Iris pigment epithelial cell (primary cell): ENCODE measurements around the gene ADM5.

Experiments used
- DNase-seq: peaks from one replicate; pipeline ENCODE4 v3.0.0-alpha.2; 2011; ENCODE audit warnings: low read depth

Gene ADM5

GRCh38 chr19:49680421-49681351 is 8.7 kb upstream of the ADM5 start:
- peak; percentile 70 for DNase-seq

- no peak for DNase-seq
Observed at GRCh38 chr19:49681830-49682229, 7.6 kb upstream of the ADM5 start.

GRCh38 chr19:49682274-49682673 is 7.1 kb upstream of the ADM5 start:
- no peak for DNase-seq

- DNase-seq = no peak
Observed at GRCh38 chr19:49683814-49684250, 5.6 kb upstream of the ADM5 start.

GRCh38 chr19:49684251-49684982 is 5.0 kb upstream of the ADM5 start:
- DNase-seq = no peak

GRCh38 chr19:49684983-49685553 is 4.3 kb upstream of the ADM5 start:
- no peak for DNase-seq

GRCh38 chr19:49685845-49686332 is 3.5 kb upstream of the ADM5 start:
- DNase-seq = no peak

GRCh38 chr19:49686503-49687088 is 2.8 kb upstream of the ADM5 start:
- no peak for DNase-seq

- no peak for DNase-seq
Observed at GRCh38 chr19:49687150-49687549, 2.2 kb upstream of the ADM5 start.

GRCh38 chr19:49687566-49688316 is 1.7 kb upstream of the ADM5 start:
- DNase-seq = no peak

GRCh38 chr19:49688531-49689132 is 762 bp upstream of the ADM5 start:
- DNase-seq = no peak

- no peak for DNase-seq
Observed at GRCh38 chr19:49690079-49690655, 773 bp downstream of the ADM5 start.

- peak; percentile 77 for DNase-seq
Observed at GRCh38 chr19:49690656-49691242, 1.4 kb downstream of the ADM5 start, which contains the start of gene CPT1C. Gene CPT1C, plus strand, starts transcription at chr19:49691116. Its CDS starts 1,137 bp downstream, at chr19:49692253.

- DNase-seq = peak; percentile 68
Observed at GRCh38 chr19:49691243-49692146, 2.1 kb downstream of the ADM5 start.

GRCh38 chr19:49692147-49692506 is 2.7 kb downstream of the ADM5 start:
- DNase-seq = no peak

- no peak for DNase-seq
Observed at GRCh38 chr19:49696115-49696514, 6.7 kb downstream of the ADM5 start.

- no peak for DNase-seq
Observed at GRCh38 chr19:49696865-49697264, 7.5 kb downstream of the ADM5 start.

- no peak for DNase-seq
Observed at GRCh38 chr19:49699364-49699763, 10.0 kb downstream of the ADM5 start.

GRCh38 chr19:49700563-49700962 is 11.2 kb downstream of the ADM5 start:
- no peak for DNase-seq
